Measurements from ENCODE around the gene PLXNA4. TPM values are rescaled to one million over a fixed set of nuclear protein-coding genes. Genes with fewer than 3 reads are reported as not detected.

Gene PLXNA4
- total and polyA plus RNA-seq, 12 donors: 0.83 to 17.0 (median 11.5) TPM

DNA sequence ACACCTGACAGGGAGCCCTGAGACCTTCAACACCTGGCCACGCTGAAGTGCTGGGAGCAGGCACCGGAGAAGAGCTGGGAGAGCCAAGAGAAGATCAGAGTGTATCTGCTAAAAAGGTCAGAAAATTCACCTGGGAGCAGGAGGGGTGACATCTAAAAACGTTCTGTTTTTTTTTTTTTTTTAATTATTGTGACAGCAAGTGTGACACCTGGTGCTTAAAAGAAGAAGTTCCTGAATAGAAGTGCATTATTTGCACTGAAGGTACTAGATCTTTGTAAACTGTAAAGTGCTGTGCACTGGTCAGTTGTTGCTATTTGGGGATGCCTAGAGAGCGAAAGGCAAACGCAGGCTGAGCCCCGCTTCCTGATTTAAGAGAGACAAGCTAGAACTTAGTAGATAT is 422.0 kb downstream of the PLXNA4 start:
- ATAC-seq: no peak
- TF ChIP-seq CTCF (IDR thresholded peaks at IDR 0.05): peak in 1 of 9 donors; percentile 14
- Histone ChIP-seq H3K4me3 (no peak overlapping the region), H3K4me1 (no peaks in the 10 kb centered on the region), H3K27ac (no peak overlapping the region), H3K27me3 (no peaks in the 10 kb centered on the region), H3K9me3 (peaks cover 0 to 5% (median 0%) of the 10 kb centered on the region in 11 donors), H3K36me3 (peaks cover 0 to 14% (median 0%) of the 10 kb centered on the region in 9 donors)
- DNase-seq: no peak
- intact Hi-C loops (cut with DNase I): loop anchor here in 2 of 10 donors (10.0 kb wide), 1 partner anchor 149 kb away; no protein-coding TSS in a partner anchor
- 79 to 80% methylated on average over 6 of the region's 6 CpGs for WGBS, 2 donors

DNA sequence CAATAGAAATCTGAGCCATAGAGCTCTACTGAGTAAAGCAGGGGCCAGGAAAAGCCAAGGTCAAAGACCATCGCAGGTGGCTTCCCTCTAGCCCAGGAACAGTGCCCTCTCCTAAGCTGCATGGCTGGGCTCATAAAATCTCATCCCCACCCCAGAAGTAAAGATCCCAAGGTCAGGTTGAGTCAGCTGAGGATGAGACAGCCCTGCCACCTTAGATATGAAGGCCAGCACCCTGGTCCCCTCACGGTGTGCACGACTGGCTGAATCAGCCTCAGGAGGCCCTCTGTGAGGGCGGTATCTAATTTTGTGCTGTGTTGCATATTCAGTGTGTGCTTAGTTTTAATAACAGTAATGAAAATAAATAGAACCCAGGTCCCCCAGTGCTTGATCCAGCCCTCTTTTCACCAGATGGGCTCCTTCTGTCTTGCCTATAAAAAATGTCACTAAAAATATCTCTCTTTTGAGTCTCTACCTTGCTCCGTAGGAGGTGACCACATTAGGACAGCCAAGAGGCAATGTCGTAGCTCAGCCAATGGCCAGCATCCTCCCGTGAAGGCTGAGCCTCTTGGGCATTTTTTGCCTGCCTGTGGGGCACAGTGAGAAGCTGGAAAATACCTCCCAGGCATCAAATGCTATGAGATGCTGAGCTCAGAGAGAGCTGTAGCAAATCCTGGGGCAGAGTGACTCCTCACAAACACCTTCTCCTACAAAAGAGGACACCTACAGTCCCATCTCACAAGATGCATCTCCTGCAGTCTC is 424.0 kb downstream of the PLXNA4 start:
- Histone ChIP-seq H3K4me1 (no peaks in the 10 kb centered on the region), H3K9me3 (peaks cover 0 to 4% (median 0%) of the 10 kb centered on the region in 11 donors), H3K27ac (no peak overlapping the region), H3K36me3 (peaks cover 0 to 8% (median 0%) of the 10 kb centered on the region in 9 donors), H3K27me3 (no peaks in the 10 kb centered on the region), H3K4me3 (no peak overlapping the region)
- WGBS, 2 donors: 86 to 91% methylated on average over 7 of the region's 7 CpGs
- DNase-seq (no peak), ATAC-seq (no peak)
- TF ChIP-seq CTCF (IDR thresholded peaks at IDR 0.05): no peak
- intact Hi-C loops (cut with DNase I): loop anchor here in 2 of 10 donors (10.0 kb wide), 1 partner anchor 148 kb away; no protein-coding TSS in a partner anchor

- 98 to 100% methylated on average over 2 of the region's 2 CpGs for WGBS, 2 donors
- H3K9me3 ChIP-seq: no peaks in the 10 kb centered on the region
- DNase-seq (no peak), ATAC-seq (no peak)
- no peak for TF ChIP-seq CTCF (IDR thresholded peaks at IDR 0.05)
- no peaks in the 10 kb centered on the region for H3K36me3 ChIP-seq
- H3K4me1 ChIP-seq: no peaks in the 10 kb centered on the region
- H3K4me3 ChIP-seq: no peak overlapping the region
- intact Hi-C loops (cut with DNase I): loop anchor here in 2 of 10 donors (10.0 kb wide), 1 partner anchor 146 kb away; no protein-coding TSS in a partner anchor
- H3K27ac ChIP-seq: no peak overlapping the region
- H3K27me3 ChIP-seq: no peaks in the 10 kb centered on the region
Measured at GRCh38 chr7:132150711-132151110, 425.6 kb downstream of the PLXNA4 start.

GRCh38 chr7:132149436-132150304 is 426.6 kb downstream of the PLXNA4 start:
- Histone ChIP-seq H3K27me3 (no peaks in the 10 kb centered on the region), H3K27ac (no peak overlapping the region), H3K4me1 (no peaks in the 10 kb centered on the region), H3K4me3 (no peak overlapping the region), H3K9me3 (no peaks in the 10 kb centered on the region), H3K36me3 (no peaks in the 10 kb centered on the region)
- intact Hi-C loops (cut with DNase I): loop anchor here in 3 of 10 donors (10.0 kb wide), 1 partner anchor 145 kb away; no protein-coding TSS in a partner anchor
- ATAC-seq: no peak
- no peak for TF ChIP-seq CTCF (IDR thresholded peaks at IDR 0.05)
- WGBS, 2 donors: 70 to 75% methylated on average over 8 of the region's 8 CpGs
- no peak for DNase-seq

Data from heart right ventricle (tissue), 16 donors.